ENCODE measurements around the gene NMRAL1.

The NMRAL1 gene

GRCh38 chr16:4465977-4466779 lies 8.2 kb downstream of the NMRAL1 start:
- no peak for DNase-seq (ENCODE audit: low spot score)

DNA sequence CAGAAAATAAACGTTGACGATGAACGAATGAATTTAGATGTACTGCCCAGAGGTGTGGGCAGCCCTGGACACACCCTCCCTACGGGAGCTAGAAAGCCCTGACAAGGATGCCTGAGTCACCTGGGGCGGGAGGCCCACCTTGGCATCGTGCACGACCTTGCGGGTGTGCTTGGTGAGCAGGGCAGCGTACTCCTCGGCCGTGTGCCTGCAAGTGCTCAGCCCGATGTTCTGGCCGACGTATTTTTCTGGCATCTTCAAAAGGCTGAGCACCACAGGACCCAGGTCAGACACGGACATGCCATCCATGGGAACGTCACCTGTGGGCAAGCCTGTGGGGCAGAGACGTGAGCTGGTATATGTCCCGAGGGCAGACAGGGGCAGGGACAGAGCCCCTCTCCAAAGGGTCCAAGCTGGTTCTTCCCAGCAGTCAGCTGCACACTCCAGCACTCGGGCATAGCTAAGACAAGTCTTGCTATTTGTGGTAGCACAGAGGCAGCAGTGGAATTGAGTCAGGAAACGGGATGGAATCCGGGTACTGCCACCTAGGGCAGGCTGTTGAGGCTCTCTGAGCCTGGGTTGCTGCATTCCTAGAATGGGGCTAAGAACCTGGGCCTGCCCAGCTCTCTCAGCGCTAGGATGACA lies 10.8 kb downstream of the NMRAL1 start:
- no peak for DNase-seq (ENCODE audit: low spot score)

- no peak for DNase-seq (ENCODE audit: low spot score)
Observed at GRCh38 chr16:4461250-4462085, 13.0 kb downstream of the NMRAL1 start.

- DNase-seq (ENCODE audit: low spot score): no peak
Observed at GRCh38 chr16:4460936-4461249, 13.5 kb downstream of the NMRAL1 start.

GRCh38 chr16:4455951-4456350 lies 18.5 kb downstream of the NMRAL1 start:
- DNase-seq (ENCODE audit: low spot score): no peak

GRCh38 chr16:4455081-4455480 lies 19.3 kb downstream of the NMRAL1 start:
- no peak for DNase-seq (ENCODE audit: low spot score)

GRCh38 chr16:4454623-4455022 lies 19.8 kb downstream of the NMRAL1 start:
- no peak for DNase-seq (ENCODE audit: low spot score)

- no peak for DNase-seq (ENCODE audit: low spot score)
Observed at GRCh38 chr16:4452674-4453073, 21.8 kb downstream of the NMRAL1 start.

DNA sequence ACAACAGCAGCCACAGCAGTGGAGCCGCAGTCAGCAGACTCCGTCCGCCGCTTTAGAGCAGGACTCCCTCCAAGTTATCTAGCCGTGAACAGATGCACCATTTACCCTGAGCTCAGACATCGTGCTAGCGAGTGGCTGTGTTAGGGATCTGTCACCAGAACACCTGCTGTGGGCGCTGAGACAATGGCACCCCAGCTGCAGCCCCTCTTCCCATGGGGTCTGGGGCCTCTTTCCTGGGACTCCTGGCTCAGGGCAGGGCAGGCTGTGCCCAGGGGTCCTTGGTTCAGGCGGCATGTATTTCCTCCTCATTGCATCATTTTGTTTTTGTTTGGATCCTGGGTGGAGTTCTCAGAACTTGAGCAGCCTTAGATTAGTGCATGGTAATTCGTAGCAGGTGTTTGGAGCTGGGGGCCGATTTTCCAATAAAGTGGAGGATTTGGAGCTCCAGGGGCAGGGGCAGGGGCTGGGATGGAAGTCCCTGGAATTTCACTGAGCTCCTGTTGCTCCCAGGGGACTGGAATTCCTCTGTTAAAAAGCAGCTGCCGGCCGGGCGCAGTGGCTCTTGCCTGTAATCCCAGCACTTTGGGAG lies 23.4 kb downstream of the NMRAL1 start:
- no peak for DNase-seq (ENCODE audit: low spot score)

- no peak for DNase-seq (ENCODE audit: low spot score)
Observed at GRCh38 chr16:4450430-4450829, 24.0 kb downstream of the NMRAL1 start.

- no peak for DNase-seq (ENCODE audit: low spot score)
Observed at GRCh38 chr16:4443986-4444385, 30.4 kb downstream of the NMRAL1 start.

DNA sequence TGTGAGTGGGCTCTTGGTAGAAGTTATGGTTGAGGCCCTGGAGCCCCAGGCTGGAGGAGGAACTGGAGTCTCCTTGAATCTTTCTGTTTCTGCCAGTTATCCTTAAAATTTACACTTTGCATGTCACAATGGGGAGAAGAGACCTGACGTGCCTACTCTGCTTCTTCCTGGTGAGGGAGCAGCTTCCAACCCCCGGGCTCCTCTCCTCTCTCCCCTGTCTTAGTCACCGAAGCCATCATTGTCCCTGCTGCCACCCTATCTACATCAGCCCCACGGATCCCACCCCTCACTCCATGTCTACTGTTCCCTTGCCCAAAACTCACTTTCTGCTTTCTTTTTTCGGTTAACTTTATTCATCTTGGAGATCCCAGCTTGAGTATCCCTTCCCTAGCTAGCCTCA lies 31.2 kb downstream of the NMRAL1 start:
- no peak for DNase-seq (ENCODE audit: low spot score)

DNA sequence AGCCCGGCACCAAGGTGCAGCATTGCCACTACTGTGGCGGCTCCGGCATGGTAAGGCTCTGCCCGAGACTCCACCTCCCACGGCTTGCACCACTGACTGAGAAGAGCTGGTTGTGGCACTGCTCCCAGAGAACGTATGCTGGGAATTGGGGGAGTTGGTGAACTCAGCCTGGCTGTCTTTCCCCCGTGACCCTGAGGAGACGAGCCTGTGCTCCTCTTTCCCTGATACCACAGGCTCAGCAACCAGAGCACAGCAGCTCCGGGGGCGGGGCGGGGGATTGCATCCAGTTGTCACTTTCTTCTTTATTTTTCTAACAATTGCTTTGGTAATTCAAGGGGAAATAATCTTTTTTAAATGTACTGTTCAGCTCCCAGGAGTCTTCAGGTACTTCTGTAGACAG lies 32.1 kb downstream of the NMRAL1 start:
- DNase-seq (ENCODE audit: low spot score): no peak

GRCh38 chr16:4437366-4437765 lies 37.1 kb downstream of the NMRAL1 start:
- DNase-seq (ENCODE audit: low spot score): no peak

DNA sequence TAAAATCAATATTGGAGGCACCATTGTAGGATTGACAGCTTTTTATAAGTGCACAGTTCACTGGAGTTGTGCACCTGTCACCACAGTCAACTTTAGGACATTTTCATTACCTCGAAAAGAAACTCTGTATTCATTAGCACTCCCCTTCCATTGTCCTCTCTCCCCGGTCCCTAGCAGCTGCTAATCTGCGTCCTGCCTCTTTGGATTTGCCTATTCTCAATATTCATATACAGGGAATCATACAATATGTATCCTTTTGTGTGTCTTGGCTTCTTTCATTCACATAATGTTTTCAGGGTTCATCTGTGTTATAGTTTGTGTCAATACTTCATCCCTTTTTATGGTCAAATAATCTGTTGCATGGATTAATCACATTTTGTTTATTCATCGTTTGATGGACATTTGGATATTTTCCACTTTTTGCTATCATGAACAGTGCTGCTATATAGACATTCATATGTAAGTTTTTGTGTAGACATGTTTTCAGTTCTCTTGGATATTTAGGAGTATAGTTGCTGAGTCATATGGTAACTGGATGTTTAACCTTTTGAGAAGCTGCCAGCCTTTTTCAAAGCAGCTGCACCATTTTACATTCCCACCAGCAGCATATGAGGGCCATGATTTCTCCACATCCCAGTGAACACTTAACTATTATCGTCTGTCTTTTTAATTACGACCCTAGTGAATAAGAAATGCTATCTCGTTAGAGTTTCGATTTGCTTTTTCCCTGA lies 38.9 kb downstream of the NMRAL1 start:
- no peak for DNase-seq (ENCODE audit: low spot score)

GRCh38 chr16:4433914-4434787 lies 40.3 kb downstream of the NMRAL1 start:
- no peak for DNase-seq (ENCODE audit: low spot score)

DNA sequence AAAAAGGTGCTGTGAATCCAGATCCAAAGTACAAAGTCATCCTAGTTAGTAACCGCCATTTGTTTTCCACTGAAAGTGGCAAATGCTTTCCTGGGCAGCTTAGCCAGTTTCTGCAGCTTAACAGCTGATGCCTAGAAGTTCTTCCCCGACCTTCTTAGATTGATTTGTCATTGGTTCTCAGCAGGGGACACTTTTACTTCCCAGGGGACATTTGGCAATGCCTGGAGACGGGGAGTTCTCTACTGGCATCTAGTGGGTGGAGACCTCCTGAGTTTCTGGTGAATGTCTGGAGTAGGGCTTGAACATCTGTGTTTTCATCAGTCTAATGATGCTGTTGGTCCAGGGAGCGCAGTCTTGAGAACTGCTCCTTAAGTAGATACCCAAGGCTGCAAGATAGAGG lies 41.2 kb downstream of the NMRAL1 start:
- DNase-seq (ENCODE audit: low spot score): no peak

GRCh38 chr16:4431023-4431422 lies 43.4 kb downstream of the NMRAL1 start:
- no peak for DNase-seq (ENCODE audit: low spot score)

DNA sequence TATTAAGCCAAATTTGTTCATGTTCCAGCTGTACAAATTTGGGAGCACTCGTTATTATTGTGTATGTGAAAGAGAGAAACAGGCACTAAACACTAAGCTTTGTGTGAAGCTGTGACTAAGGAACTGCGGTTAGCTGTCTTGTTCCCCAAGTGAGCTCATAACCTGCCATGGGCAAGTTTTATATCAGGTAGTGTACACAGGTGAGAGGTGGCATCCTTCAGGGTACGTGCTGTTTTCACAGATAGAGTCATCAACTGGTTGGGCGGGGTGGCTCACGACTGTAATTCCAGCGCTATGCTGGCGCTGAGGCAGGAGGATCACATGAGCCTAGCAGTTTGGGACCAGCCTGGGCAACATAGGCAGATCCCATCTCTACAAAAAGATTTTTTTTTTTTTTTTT lies 45.9 kb downstream of the NMRAL1 start:
- DNase-seq (ENCODE audit: low spot score): no peak

DNA sequence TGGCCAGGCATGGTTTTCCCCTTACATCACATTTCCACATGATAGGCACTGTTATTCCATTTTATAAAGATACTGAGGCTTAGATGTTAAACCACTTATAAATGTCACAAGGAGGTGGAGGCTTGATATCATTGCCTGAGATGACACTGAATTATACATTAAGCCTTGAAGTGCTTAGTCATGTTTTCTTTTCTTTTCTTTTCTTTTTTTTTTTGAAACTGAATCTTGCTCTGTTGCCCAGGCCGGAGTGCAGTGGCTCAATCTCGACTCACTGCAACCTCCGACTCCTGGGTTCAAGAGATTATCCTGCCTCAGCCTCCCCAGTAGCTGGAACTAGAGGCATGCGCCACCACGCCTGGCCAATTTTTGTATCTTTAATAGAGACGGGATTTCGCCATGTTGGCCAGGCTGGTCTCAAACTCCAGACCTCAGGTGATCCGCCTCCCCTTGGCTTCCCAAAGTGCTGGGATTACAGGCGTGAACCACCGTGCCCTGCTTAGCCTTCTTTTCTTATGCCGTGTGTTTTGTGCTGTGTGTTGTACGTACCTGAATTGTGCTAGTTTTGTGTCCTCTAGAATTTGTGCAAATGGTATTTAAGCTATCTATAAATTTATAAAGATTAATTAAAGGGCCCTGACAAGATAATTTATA lies 47.6 kb downstream of the NMRAL1 start:
- DNase-seq (ENCODE audit: low spot score): no peak
